ELF-1 (cell line): ENCODE results near the gene ANKFN1.
"Not testable (repeated sequence)": the region's sequence is repeated elsewhere in the genome, so short reads cannot be mapped to it uniquely, and the experiment has no call there.

Source experiments
- DNase-seq: peaks from one replicate; pipeline ENCODE4 v3.0.0-alpha.2; 2016; ENCODE audit warnings: low read depth, low spot score

ANKFN1 gene

GRCh38 chr17:56182081-56182480, 28.8 kb downstream of the ANKFN1 start:
- DNase-seq: no peak

GRCh38 chr17:56184650-56185049, 31.4 kb downstream of the ANKFN1 start:
- DNase-seq: no peak

GRCh38 chr17:56185491-56186221, 32.4 kb downstream of the ANKFN1 start:
- no peak for DNase-seq

GRCh38 chr17:56186222-56186786, 33.0 kb downstream of the ANKFN1 start:
- DNase-seq: no peak

GRCh38 chr17:56203430-56203829, 50.2 kb downstream of the ANKFN1 start:
- no peak for DNase-seq

- DNase-seq: no peak
Measured at GRCh38 chr17:56206351-56206750, 53.1 kb downstream of the ANKFN1 start.

- DNase-seq: no peak
Measured at GRCh38 chr17:56213031-56213430, 59.8 kb downstream of the ANKFN1 start.

- no peak for DNase-seq
Measured at GRCh38 chr17:56217921-56218320, 64.6 kb downstream of the ANKFN1 start.

GRCh38 chr17:56222255-56222654, 69.0 kb downstream of the ANKFN1 start:
- no peak for DNase-seq

- no peak for DNase-seq
Measured at GRCh38 chr17:56230660-56231059, 77.4 kb downstream of the ANKFN1 start.

- no peak for DNase-seq
Measured at GRCh38 chr17:56231252-56231651, 78.0 kb downstream of the ANKFN1 start.

- DNase-seq: no peak
Measured at GRCh38 chr17:56231693-56232092, 78.4 kb downstream of the ANKFN1 start.

- DNase-seq: no peak
Measured at GRCh38 chr17:56244268-56244890, 91.1 kb downstream of the ANKFN1 start.

- no peak for DNase-seq
Measured at GRCh38 chr17:56247816-56248215, 94.5 kb downstream of the ANKFN1 start.

- no peak for DNase-seq
Measured at GRCh38 chr17:56257075-56257474, 103.8 kb downstream of the ANKFN1 start.

GRCh38 chr17:56260376-56261002, 107.2 kb downstream of the ANKFN1 start:
- DNase-seq: no peak

- no peak for DNase-seq
Measured at GRCh38 chr17:56262803-56263202, 109.5 kb downstream of the ANKFN1 start.

GRCh38 chr17:56269556-56270389, 116.5 kb downstream of the ANKFN1 start:
- no peak for DNase-seq

- DNase-seq: no peak
Measured at GRCh38 chr17:56274491-56274890, 121.2 kb downstream of the ANKFN1 start.

GRCh38 chr17:56284482-56284881, 131.2 kb downstream of the ANKFN1 start:
- DNase-seq: no peak

GRCh38 chr17:56288786-56289185, 135.5 kb downstream of the ANKFN1 start:
- DNase-seq: not testable (repeated sequence)

GRCh38 chr17:56289321-56289720, 136.0 kb downstream of the ANKFN1 start:
- DNase-seq: no peak
